WTC11 (cell line): ENCODE data around the gene PDE12.

Source experiments
- FOXK1 ChIP-seq: sonication (generic); formaldehyde crosslinking; IDR thresholded peaks from 2 replicates; pipeline ENCODE4 v1.8.0; 2022; ENCODE audit warnings: mild to moderate bottlenecking, moderate library complexity, missing genetic modification reagents
- IRF2 ChIP-seq: sonication (generic); formaldehyde crosslinking; IDR thresholded peaks from 2 replicates; pipeline ENCODE4 v1.8.0; 2022; ENCODE audit warnings: low read depth, missing genetic modification reagents, borderline replicate concordance
- PRRX2 ChIP-seq: fragments of 250-450 bp; sonication (Bioruptor Pico); IDR thresholded peaks from 2 replicates; pipeline ENCODE4 v1.8.0; 2021; ENCODE audit warnings: mild to moderate bottlenecking
- TF ChIP-seq, protein P1 (sequence below): fragments of 200-600 bp; IDR thresholded peaks from 2 replicates; pipeline ENCODE4 v1.8.0; 2022; ENCODE audit warnings: antibody characterized with exemption

DNA sequence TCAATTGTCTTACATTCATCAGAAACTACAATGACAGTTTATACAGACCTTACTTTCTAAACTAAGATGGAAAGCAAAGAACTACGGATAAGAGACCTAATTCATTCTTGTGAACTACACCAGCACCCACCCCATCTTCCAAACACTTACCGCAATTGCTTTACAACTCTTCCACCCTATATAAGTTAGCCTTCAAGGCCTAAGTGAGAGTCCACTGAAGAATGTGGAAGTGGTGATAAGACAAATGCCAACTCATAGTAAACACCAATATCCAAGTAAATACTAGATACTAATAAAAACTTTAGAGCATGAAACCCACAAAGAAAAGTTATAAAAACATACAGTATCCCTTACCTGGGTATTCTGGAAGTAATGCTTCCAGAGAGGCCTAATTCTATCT lies 27.5 kb downstream of the PDE12 start:
- TF ChIP-seq IRF2 (CRISPR knock-in tag), result no peak
- no peak for TF ChIP-seq PRRX2 (CRISPR knock-in tag)
- TF ChIP-seq, protein P1, sequence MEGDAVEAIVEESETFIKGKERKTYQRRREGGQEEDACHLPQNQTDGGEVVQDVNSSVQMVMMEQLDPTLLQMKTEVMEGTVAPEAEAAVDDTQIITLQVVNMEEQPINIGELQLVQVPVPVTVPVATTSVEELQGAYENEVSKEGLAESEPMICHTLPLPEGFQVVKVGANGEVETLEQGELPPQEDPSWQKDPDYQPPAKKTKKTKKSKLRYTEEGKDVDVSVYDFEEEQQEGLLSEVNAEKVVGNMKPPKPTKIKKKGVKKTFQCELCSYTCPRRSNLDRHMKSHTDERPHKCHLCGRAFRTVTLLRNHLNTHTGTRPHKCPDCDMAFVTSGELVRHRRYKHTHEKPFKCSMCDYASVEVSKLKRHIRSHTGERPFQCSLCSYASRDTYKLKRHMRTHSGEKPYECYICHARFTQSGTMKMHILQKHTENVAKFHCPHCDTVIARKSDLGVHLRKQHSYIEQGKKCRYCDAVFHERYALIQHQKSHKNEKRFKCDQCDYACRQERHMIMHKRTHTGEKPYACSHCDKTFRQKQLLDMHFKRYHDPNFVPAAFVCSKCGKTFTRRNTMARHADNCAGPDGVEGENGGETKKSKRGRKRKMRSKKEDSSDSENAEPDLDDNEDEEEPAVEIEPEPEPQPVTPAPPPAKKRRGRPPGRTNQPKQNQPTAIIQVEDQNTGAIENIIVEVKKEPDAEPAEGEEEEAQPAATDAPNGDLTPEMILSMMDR, result no peak
- no peak for TF ChIP-seq FOXK1 (CRISPR knock-in tag)
